Measurements from ENCODE around the gene SLC1A3.
"Not testable (repeated sequence)": the region's sequence is repeated elsewhere in the genome, so short reads cannot be mapped to it uniquely, and the experiment has no call there.

The SLC1A3 gene

DNA sequence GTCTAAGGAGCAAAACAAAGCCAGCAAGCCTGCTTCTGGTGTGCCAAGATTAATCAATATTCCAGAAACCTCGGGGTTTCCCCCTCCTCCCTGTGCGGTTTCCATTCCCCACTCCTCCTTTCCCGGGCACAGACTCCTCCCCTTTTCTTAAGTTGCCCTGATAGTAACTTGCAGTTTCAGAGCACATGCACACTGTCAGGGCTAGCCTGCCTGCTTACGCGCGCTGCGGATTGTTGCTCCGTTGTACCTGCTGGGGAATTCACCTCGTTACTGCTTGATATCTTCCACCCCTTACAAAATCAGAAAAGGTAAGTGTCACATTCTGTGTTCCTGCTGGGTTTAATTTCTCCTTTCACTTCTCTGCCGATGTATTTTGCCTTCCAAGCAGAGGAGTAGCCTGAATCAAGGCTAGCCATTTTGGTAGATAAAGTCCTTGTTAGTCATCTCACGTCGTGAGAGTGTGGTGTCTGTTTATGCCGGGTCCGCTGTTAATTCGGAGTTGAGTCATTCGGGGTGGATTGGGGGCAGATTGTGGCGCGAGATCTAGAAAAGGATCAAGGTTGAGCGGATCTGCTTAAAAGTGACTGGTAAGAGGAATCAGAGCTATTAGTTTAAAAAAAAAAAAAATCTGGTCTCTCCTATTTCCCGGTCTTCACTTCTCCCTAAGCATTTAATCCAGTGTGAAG lies at the start of gene SLC1A3:
Gene SLC1A3 (plus strand): TSS at position 179 of the 686 bp plus-strand sequence. CDS start 1,818 bp downstream, outside the sequence.
- DNase-seq (ENCODE audit: low read depth) = no peak

DNA sequence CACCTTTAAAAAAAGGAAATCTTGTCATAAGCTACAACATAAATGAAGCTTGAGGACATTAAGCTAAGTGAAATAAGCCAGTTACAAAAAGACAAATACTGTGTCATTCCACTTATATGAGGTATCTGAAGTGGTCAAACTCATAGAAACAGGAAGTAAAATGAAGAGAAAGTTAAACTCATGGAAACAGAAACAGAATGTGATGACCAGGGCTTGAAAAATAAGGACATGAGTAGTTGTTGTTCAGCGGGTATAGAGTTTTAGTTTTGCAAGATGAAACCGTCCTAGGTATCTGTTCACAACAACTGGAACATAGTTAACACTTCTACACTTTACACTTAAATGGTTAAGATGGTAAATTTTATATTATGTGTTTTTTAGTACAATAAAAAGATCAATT lies 47.8 kb upstream of the SLC1A3 start:
- DNase-seq (ENCODE audit: low read depth) = no peak

DNA sequence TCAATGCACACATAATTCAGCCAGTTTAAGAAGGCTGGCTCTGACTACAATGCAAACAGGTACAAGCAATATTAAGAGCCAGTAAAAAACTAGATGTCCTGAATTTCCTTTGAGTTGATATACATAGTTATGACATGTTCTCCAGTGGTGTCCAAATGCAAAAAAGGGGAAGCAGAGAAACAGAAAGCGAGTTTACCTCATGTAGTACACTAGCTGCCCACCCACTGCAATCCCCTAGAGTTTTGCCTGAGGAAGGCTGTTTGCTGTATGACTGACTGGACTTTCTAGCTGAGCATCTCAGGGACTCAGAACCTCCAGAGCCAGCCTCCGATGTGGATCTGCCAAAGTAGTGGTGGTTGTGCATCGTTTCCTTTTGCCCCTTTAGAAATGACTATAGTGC lies 44.8 kb upstream of the SLC1A3 start:
- DNase-seq (ENCODE audit: low read depth) = no peak

DNA sequence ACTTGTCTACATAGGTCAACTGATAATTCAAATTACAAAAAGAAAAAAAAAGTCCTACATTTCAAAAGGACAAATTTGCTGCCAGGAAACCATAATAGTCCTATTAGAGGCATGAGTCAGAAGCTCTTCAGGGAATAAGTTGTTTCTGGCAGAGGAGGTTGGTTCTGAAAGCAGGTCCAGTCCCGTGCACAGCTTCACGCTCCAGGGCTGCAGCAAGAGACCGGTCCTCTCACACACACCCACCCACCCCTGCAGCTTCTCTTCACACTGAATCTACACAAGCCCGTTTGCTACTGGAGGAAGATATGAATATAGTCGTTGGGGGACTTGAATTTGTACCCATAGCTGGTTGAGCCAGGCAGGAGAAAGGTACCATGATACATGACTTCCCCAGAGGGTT lies 36.9 kb upstream of the SLC1A3 start:
- no peak for DNase-seq (ENCODE audit: low read depth)

DNA sequence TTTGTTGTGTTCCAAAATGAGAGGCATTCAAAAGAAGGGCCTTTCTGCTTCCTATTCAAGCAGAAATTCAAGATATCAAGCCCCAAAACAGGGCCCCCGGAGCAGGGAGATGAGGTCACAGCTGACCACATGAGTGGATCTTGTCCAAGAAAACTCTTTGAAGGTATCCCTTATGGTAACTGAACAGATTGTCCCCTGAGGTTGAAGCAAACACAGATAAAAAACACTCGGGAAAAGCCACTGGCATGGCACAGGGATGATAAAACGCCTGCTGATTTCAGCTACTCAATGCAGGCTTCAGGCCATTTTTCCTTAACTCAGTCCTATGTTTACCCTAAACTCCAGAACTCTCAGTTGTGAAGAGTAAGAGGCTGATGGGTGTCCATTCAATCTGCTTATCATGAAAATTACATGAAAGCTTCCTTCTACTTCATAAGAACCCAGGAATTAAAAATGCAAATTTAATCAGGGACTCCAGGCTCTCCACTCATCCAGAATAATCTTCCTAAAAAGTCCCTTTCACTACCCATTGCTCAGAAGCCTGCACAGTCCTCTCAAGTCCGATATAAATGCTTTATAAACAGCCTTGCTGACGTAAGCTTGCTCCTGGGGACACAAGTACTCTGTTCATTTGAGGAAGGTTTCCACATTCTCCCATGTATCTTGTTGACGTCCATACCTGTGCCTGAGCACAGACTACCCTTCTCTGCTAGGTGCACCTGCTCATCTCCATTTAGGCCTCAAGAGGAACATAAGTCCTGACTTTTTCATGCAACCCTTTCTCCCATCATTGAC lies 35.9 kb upstream of the SLC1A3 start:
- no peak for DNase-seq (ENCODE audit: low read depth)

DNA sequence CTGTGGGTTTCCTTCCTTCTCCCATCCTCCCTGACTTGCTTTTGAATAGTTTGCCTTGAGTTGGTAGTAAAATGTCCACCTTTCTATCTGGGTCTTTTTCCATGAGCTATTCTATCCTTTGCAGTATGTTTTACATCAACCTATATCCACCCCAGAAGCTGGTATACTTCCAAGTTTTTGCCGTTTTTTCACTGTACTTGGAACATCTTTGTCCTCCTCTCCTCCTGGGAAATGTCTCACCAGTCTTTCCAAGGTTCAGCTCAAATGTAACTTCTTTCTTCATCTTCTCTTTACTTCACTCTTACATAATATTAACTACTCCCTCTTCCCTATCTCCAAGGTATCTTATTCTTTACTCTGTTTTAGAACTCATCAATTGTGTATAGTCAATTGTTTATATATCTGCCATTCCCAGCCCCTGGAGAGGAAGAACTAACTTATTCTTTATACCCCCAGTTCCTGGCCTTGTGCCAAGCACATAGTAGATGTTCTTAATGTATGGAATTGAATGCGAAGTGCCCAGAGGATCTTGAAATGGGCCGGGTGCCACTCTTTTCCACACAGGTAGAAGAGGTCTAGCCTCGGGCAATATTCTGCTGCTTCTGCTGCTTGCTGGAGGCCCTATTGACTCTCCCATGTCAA lies 34.9 kb upstream of the SLC1A3 start:
- DNase-seq (ENCODE audit: low read depth) = no peak

DNA sequence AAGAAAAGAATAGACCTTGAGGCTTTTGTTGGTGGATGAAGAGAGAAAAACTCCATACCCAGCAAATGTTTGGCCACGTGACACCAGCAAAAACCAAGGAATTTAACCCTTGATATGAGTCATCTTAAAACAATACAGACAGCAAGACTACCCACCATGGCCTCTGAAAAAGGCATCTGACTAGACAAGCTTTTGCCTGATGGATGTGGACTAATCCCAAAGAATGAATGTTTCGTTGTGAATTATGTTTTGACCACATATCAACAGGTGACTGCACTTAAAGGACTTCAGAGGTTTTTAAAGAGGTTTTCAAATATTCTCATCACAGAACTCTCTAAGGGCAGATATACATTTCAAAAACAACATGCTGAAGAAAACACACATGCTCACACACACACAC lies 33.0 kb upstream of the SLC1A3 start:
- DNase-seq (ENCODE audit: low read depth) = no peak

DNA sequence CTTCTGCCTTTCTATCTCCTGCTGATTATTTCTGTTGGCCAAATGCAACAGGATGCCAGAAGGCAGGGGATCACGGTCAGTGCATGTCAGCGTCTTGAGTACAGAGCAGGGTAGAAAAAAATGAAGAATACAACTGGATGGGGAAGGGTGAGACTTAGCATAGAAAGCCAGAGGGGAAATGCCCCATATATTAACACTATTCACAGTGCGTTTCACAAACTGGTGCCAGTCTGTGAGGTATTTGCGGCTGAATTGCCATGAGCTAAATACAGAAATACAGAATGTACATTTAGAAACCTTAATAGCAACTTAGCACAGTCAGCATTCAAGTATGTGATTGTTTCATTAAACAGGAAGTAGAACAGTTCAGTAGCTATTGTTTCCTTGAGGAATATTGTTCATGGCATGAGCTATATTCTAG lies 31.0 kb upstream of the SLC1A3 start:
- DNase-seq (ENCODE audit: low read depth) = no peak

DNA sequence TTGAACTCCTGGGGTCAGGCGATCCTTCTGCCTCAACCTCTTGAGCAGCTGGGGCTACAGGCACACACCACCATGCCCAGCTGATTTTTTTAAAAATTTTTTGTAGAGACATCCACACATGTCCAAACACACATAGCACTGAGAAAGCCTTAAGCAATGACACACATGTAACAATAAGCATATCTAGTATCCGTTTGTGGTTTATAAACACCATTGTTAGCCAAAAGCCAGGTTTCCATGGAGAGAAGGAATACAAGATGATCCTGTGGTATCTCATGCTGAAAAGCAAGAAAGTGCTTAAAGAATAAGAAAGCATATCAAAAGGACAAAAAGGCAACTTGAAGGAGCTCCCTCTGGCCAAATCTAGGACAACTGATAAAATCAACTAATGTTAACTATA lies 29.7 kb upstream of the SLC1A3 start:
- no peak for DNase-seq (ENCODE audit: low read depth)

DNA sequence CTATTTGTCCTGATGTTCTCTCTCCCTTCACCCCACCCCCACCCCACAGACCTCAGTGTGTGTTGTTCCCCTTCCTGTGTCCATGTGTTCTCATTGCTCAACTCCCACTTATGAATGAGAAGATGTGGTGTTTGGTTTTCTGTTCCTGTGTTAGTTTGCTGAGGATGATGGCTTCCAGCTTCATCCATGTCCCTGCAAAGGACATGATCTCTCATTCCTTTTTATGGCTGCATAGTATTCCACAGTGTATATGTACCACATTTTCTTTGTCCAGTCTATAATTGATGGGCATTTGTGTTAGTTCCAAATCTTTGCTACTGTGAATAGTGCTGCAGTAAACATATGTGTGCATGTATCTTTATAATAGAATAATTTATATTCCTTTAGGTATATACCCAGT lies 26.5 kb upstream of the SLC1A3 start:
- not testable (repeated sequence) for DNase-seq (ENCODE audit: low read depth)

DNA sequence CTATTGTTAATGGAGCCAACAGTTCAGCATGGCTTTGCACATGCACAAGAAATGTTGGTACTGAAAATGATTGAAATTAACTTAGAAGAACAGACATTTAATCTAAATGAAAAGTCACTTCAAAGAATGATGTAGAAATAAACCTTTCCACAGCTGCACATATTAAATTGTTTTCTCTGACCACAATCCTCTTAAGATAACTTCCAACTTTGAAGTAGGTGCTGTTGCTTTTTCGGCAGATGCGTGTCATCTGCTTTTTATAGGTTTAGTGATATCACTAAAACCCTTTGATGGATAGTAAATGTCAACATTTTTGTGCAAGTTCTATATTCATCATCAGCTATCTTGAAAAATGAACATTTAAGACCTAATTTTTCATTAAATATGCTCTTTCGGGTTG lies 25.3 kb upstream of the SLC1A3 start:
- no peak for DNase-seq (ENCODE audit: low read depth)

DNA sequence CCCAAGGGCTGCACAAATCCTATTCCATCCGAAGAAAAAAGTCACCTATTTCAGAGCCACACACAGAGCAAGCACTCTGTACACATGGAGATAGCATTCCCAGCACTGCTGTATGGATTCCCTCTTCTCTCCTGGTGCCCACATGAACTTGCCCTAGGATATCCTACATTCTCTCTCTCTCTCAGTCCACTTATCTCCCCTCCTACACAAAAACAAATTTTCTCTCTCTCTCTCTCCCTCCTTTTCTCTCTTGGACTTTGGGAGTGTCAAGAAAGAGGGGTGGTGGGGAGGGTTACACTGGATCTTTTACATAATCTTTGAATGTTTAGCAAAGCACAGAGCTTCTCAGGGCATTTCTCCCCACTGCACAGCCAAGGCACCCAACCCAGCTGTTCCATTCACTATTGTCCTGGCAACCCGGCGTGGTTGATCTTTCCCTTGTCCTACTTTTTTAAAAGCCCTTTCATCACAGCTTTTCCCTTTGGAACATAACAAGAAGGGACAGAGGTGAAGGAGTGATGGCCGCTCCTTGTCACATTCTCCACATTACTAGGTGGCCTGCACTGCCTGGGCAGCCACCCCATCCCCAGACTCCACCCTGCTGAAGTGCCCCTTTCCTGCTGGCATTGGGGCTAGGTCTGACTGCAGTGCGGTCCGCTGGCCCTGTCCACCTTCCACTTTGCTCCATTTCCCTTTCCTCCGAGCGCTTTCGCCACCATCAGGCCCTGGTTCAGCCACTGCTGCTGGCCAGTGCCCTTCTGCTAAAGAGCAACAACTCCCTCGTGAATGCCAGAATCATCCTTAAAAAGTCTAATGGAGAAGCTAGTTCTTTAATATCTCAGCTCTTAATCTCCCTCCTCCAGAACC lies 22.2 kb upstream of the SLC1A3 start:
- no peak for DNase-seq (ENCODE audit: low read depth)

DNA sequence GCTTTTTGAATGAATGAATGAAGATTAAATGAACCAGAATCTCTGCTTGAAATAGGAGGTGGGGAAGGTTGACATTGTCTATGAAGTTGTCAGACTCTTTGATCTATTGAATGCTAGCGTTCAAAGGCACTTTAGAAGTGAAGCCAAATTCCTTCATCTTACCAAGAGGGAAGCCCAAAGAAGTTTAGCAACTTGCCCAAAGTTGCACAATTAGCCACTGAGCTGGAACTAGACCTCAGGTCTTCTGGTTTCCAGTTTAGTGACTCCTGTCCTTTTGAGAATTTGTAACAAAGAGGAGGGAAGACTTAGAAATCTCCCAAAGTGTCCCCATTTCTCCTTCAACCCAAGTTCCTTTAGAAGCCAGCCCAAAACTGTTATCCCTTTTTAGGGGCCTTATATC lies 20.7 kb upstream of the SLC1A3 start:
- DNase-seq (ENCODE audit: low read depth) = no peak

DNA sequence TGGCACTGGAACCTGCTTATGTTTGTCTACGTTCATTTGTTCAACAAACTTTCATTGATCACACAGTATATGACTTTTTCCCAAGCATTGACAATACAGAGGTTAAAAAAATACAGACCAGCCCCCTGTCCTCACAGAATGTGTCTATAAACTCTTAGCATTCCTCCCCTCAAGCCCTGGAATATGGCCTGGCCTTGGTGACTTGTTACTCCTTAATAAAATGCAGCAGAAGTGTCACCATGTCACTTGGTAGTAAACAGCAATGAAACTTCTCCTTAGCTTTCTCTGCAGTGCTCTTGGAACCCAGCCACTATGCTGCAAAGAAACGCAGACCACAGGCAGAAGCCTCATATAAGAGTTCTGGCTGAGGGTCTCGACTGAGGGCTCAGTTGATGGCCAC lies 19.1 kb upstream of the SLC1A3 start:
- no peak for DNase-seq (ENCODE audit: low read depth)

DNA sequence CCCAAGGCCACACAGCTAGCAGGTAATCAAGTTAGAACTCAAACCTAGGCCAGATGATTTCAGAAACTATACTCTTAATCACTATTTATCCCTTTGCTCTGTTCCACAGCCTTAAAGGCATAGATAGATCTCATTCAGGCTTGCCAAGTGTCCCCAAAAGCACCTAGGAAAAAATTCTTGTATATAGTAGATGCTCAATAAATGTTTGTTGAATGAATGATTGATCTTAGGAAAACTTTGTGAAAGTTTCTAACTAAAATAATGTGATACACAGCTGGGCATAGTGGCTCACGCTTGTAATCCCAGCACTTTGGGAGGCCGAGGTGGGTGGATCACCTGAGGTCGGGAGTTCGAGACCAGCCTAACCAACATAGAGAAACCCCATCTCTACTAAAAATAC lies 16.7 kb upstream of the SLC1A3 start:
- not testable (repeated sequence) for DNase-seq (ENCODE audit: low read depth)

DNA sequence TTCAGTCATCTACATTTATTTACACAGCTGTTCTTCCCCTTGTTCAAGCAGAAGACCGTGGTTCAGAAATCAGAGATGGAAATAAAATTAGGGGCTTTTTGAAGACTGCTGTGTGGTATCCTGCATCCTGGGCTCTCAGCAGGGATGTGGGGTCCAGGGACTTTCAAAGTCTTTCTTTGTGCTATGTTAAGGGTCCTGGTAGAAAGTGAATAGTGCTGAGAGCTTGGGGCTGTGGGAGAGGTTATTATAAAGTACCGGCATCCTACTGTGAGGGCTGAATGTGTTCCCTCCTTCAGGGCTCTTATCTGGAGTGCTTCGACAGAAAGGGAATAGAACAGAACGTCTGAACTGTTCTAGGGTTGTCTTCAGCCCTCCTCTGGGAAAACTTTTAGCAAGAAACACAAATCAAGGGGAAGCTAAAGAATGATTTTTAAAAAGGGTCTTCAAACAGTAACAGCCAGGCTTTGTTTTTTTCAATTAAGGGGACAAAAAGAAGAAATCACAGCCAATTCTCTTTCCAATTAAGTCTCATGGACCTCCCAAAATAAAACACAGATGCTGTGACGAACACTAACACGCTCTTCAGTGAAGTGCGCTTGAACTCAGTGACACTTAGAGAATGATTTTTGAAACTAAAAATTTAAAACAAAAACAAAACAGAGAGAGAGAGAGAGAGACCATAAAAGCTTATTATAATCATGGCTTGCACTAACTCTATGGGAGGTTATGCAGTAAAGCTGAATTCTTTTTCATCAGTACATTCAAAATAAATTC lies 15.7 kb upstream of the SLC1A3 start:
- no peak for DNase-seq (ENCODE audit: low read depth)

DNA sequence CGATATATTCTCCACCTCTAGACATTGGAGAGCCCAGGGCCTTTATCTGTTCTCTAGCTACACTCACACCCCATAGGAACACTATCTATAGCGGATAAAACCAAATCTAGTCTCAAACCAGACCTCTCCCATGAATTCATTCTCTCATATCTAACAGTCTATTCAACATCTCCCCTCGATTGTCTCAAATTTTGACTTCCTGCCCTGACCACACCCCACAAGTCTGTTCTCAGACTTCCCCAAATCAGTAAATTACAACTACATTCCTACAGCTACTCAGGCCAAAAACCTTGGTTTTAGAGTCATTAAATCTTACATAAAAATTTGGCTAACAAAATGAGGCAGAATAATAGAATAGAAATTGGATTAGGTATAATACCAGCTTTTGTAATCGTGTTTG lies 12.5 kb upstream of the SLC1A3 start:
- no peak for DNase-seq (ENCODE audit: low read depth)

DNA sequence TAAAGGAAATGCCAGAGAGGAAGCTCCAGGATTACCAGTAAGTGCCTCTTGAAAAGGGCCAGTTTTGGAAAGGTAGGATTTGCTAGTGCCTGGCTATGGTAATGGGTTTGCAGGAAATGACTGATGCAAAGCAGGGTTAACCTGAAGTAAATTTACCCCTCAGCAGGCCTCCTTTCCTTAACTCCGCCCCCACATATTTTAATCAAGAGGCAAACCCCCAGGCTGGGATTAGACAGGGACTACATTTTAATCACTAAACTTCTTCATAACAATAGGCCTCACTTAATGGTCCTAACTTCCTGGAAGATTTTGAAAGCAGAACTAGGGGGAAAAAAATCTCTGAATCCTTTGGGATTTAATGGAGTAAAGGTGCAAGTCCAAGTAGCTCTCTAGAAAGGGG lies 10.2 kb upstream of the SLC1A3 start:
- DNase-seq (ENCODE audit: low read depth) = no peak

DNA sequence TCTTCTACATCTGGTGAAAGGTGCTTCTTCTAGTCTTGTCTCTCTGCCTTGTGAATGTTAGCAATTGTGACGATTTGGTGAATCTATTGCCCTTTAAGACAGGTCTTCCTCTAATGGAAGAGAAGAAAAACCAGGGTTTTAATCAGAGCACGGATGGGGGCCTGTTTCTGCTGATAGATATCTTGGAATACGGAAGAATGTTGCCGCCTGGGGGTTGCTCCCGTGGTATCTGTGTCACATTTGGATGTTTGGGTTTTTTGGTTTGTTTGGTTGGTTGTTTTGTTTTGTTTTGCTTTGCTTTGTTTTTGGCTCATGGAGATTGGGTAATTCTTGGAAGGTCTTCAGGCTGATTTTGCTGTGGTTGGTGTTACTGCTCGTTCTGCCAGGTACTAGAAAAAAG lies 9.7 kb upstream of the SLC1A3 start:
- no peak for DNase-seq (ENCODE audit: low read depth)

DNA sequence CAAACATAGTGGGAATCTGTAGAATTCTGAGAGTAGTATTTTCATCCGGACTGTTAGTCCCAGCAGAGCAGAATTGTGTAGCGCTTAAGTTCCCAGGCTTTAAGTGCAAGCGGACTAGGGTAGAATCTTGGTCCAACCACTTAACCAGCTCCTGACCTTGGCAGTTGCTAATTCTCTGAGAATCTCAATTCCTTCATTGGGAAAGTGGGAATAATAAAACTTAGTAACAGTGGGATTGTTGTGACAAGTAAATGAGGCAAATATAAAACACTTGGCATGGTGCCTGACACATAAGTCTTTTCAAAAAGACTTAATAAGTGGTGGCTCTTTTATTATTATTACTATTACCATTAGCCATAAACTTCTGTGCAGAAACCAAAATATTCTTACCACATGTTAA lies 8.4 kb upstream of the SLC1A3 start:
- no peak for DNase-seq (ENCODE audit: low read depth)

DNA sequence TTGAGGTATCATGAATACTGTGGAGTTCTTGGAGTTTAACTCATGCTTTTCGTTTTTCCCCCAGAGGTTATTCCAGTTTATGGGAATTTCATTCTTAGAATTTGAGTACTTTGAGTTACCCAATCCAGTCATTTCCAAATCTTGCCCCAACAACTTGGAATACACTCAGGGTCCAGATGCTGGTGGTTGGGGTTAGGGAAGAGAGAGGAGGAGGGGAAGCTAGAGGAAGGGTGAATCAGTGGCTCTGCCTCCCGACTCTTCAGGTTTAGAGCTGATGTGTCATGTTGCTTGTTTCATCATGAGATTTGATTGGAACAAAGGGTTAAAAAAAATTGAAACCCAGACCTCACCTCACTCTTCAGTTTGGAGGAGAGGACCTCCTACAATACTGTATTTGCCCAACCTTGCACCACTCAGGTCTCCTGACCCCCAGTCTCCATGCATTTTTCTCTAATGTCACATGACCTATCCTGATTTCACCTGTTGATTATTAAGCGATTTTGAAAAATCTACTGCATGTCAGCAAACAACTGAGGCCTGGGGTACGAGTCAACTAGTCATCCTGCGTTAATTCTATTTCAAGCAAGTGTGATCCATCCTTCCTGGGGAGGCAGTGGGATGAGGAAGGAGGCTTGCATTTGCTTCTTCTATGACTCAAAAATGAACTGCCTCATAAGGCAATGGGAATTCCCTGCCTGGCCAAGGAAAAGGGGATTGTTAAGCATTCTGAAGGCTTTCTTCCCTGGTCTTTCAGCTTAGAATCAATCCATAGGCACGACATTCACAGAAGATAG lies 6.2 kb upstream of the SLC1A3 start:
- no peak for DNase-seq (ENCODE audit: low read depth)
